Head of caudate nucleus (tissue), 42 donors: Measurements from ENCODE around the gene CASP14.
A peak's percentile ranks its signal among the peaks of the same experiment; 100 is the strongest.
"Not testable (repeated sequence)": the region's sequence is repeated elsewhere in the genome, so short reads cannot be mapped to it uniquely, and the experiment has no call there.

ENCODE experiments used
- DNase-seq, 42 donors: peaks; one replicate each; pipeline versions ENCODE4 v3.0.0 to v3.0.0-alpha.2; 2020 to 2021; ENCODE audit warnings: mixed read lengths in 7 of 42
- intact Hi-C: fragments of 100-400 bp; cut with DNase I; formaldehyde crosslinking; loops from one replicate; pipeline ENCODE4 v1.15.0; 2022

Gene CASP14

GRCh38 chr19:15048885-15049541 lies at the start of gene CASP14:
CASP14 (plus strand) TSS chr19:15049480; CDS start chr19:15052252, 2,772 bp downstream.
- DNase-seq: no peak
- intact Hi-C loops: no loop called here

GRCh38 chr19:15008308-15008707 lies 41.0 kb upstream of the CASP14 start:
- DNase-seq: no peak
- intact Hi-C loops: no loop called here

- intact Hi-C loops: no loop called here
- DNase-seq: peak in 27 of 42 donors; percentile 2 to 52 (median 24)
Observed at GRCh38 chr19:15010501-15011300, 38.6 kb upstream of the CASP14 start.

- DNase-seq: no peak
- intact Hi-C loops: no loop called here
Observed at GRCh38 chr19:15014579-15014978, 34.7 kb upstream of the CASP14 start.

GRCh38 chr19:15015946-15016542 lies 33.2 kb upstream of the CASP14 start:
- intact Hi-C loops: no loop called here
- peak in 1 of 42 donors; percentile 26 for DNase-seq

- DNase-seq, intact Hi-C loops: not testable (repeated sequence)
Observed at GRCh38 chr19:15018836-15019235, 30.4 kb upstream of the CASP14 start.

GRCh38 chr19:15021286-15022007 lies 27.8 kb upstream of the CASP14 start:
- intact Hi-C loops: no loop called here
- no peak for DNase-seq

- DNase-seq: no peak
- intact Hi-C loops: no loop called here
Observed at GRCh38 chr19:15022752-15023151, 26.5 kb upstream of the CASP14 start.

- peak in 4 of 42 donors; percentile 8 to 25 (median 18) for DNase-seq
- intact Hi-C loops: no loop called here
Observed at GRCh38 chr19:15025217-15025616, 24.1 kb upstream of the CASP14 start.

GRCh38 chr19:15028490-15028889 lies 20.8 kb upstream of the CASP14 start:
- intact Hi-C loops: no loop called here
- DNase-seq: no peak

- intact Hi-C loops: no loop called here
Observed at GRCh38 chr19:15031675-15032074, 17.6 kb upstream of the CASP14 start.

GRCh38 chr19:15035795-15036311 lies 13.4 kb upstream of the CASP14 start:
- intact Hi-C loops: no loop called here

More at GRCh38 chr19:15031675-15032074, 17.6 kb upstream of the CASP14 start:
- DNase-seq: no peak

GRCh38 chr19:15037586-15037985 lies 11.7 kb upstream of the CASP14 start:
- intact Hi-C loops: no loop called here
- DNase-seq: no peak

More at GRCh38 chr19:15035795-15036311, 13.4 kb upstream of the CASP14 start:
- no peak for DNase-seq

- DNase-seq: no peak
- intact Hi-C loops: no loop called here
Observed at GRCh38 chr19:15038294-15038693, 11.0 kb upstream of the CASP14 start.

GRCh38 chr19:15042003-15042402 lies 7.3 kb upstream of the CASP14 start:
- no peak for DNase-seq
- intact Hi-C loops: no loop called here

- no peak for DNase-seq
- intact Hi-C loops: no loop called here
Observed at GRCh38 chr19:15042826-15043225, 6.5 kb upstream of the CASP14 start.

- DNase-seq: no peak
- intact Hi-C loops: no loop called here
Observed at GRCh38 chr19:15045506-15045905, 3.8 kb upstream of the CASP14 start.

GRCh38 chr19:15047680-15048079 lies 1.6 kb upstream of the CASP14 start:
- intact Hi-C loops: no loop called here
- DNase-seq: no peak

GRCh38 chr19:15048128-15048527 lies 1.2 kb upstream of the CASP14 start:
- DNase-seq: no peak
- intact Hi-C loops: no loop called here
